GM20431 (cell line): ENCODE data around the gene FUT6.
"Not testable (repeated sequence)": the region's sequence is repeated elsewhere in the genome, so short reads cannot be mapped to it uniquely, and the experiment has no call there.

Experiments used
- in situ Hi-C: fragments of 300-500 bp; cut with MseI, MboI; formaldehyde crosslinking; loops from one replicate; pipeline ENCODE4 v1.15.0; 2020; ENCODE audit warnings: low sequenced_read_pairs; ENCODE audit not compliant: unreplicated experiment

FUT6 gene, protein sequence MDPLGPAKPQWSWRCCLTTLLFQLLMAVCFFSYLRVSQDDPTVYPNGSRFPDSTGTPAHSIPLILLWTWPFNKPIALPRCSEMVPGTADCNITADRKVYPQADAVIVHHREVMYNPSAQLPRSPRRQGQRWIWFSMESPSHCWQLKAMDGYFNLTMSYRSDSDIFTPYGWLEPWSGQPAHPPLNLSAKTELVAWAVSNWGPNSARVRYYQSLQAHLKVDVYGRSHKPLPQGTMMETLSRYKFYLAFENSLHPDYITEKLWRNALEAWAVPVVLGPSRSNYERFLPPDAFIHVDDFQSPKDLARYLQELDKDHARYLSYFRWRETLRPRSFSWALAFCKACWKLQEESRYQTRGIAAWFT

DNA sequence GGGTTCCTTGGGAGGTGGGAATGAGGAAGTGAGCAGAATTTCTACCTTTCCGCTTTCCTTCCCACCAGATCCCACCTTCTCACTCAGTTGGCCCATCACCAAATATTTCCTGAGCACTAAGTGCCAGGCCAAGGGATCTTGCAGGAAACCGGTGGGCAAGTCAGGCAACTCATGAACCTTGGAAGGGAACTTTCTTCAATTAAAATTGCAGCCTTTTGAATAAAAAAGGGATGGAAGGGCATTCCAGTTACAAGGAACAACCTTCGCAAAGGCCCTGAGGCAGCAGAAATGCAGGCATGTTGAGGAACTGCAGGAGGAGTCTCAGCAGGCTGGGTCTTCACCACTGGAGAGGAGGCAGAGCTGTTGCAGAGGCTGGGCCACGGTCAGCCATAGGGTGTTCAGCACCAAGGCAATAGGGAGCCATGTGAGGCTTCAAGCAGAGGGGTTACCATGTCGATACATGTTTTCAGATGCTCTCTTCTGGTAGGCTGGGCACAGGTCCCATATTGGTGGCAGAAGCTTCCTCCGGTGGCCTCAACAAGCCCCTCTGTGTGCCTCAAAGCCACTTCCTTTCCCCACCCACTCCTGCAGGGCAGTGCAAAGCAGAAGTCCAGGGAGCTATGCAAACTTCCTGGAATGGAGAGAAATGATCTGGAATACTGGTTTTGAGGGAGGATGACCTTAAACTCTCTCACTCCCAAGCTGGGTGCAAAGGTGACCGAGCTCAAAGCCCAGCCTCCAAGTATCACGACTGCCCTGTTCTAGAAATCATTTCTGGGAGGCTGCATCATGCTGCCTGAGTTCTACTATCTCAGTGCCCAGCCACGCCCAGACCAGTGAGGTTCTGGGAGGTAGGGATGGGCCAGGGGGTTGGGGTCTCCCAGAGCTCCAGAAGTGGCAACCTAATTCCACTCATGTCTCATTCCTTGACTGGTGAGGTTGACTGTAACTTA lies at the start of gene FUT6:
Gene FUT6 (minus strand): TSS at position 638 of the 953 bp plus-strand sequence. CDS start 7,135 bp downstream, outside the sequence.
- in situ Hi-C loops: no loop called here

DNA sequence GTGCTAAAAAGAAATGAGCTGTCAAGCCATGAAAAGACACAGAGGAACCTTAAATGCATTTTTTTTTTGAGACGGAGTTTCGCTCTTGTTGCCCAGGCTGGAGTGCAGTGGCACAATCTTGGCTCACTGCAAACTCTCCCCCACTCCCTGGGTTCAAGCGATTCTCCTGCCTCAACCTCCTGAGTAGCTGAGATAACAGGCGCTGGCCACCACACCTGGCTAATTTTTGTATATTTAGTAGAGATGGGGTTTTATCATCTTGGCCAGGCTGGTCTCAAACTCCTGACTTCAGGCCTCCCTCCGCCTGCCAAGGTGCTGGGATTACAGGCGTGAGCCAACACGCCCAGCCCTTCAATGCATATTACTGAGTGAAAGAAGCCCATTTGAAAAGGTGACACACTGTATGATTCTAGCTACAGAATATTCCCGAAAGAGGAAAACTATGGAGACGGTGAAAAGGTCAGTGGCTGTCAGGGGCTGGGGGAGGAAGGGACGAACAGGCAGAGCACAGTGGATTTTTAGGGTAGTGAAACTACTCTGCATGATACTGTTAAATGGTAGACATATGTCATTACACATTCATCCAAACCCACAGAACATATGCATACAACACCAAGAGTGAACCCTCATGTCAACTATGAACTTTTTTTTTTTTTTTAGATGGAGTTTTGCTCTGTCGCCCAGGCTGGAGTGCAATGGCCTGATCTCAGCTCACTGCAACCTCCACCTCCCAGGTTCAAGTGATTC lies 44.7 kb upstream of the FUT6 start:
- in situ Hi-C loops: not testable (repeated sequence)

DNA sequence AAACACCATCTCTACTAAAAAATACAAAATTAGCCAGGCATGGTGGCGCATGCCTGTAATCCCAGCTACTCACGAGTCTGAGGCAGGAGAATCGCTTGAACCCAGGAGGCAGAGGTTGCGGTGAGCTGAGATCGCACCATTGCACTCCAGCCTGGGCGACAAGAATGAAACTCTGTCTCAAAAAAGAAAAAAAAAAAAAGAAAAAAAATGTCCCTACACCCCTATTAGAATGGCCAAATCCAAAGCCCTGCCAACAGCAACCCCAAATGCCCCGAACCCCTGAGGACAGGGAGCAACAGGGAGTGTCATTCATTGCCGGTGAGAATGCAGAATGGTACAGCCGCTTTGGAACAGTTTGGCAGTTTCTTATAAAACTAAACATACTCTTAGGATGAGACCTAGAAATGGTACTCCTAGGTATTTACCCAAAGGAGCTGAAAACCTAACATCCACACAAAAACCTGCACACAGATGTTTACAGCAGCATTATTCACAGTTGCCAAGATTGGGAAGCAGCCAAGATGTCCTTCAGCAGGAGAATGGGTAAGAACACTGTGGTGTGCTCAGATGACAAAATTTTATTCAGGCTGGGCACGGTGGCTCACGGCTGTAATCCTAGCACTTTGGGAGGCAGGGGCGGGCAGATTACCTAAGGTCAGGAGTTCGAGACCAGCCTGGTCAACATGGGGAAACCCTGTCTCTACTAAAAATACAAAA lies 43.8 kb upstream of the FUT6 start:
- in situ Hi-C loops: not testable (repeated sequence)

DNA sequence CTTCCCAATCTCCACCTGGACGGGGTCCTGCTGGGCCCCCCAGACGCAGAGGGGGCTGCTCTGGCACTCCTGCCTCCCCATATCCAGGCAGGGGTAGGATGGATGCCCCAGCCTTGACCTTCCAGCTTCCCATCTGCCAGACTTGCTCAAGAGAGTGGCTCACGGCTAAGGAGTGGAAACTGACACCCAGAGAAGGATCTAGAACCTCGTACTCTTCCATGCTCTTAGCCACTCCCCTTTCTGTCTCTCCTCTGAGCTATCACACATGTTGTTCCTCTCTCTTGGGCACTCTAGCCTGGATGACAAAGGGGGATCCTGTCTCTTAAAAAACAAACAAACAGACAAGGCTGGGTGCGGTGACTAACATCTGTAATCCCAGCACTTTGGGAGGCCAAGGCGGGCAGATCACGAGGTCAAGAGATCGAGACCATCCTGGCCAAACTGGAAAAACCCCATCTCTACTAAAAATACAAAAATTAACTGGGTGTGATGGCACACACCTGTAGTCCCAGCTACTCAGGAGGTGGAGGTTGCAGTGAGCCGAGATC lies 43.0 kb upstream of the FUT6 start:
- in situ Hi-C loops: no loop called here

DNA sequence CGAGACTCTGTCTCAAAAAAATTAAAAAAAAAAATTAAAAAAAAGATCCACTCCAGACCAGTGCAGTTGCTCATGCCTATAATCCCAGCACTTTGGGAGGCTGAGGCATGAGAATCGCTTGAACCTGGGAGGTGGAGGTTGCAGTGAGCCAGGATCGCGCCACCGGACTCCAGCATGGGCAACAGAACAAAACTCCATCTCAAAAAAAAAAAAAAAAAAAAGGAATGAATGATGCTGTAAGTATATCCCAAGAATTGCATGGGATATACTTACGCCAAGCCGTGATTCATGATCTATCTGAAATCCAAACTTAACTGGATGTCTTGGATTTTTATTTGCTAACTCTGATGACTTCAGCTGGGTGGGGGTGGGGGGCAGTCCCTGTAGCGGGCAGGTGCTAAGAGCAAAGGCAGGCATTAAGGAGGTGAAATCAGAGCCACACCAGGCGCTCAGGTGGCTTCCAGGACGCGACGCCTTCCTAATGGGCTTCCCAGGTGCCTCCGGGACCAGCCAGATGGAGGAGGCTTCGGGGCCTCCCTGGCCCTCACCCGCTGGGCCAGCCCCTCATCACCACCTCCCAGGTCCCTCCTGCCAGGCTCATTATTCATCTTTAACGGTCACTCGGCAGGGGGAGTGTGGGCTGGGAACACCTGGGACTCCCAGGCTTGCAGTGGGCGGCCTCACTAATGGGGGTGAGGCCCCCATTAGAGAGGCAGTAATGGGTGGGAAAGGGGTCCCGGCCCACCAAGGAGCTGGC lies 42.2 kb upstream of the FUT6 start:
- in situ Hi-C loops: no loop called here

DNA sequence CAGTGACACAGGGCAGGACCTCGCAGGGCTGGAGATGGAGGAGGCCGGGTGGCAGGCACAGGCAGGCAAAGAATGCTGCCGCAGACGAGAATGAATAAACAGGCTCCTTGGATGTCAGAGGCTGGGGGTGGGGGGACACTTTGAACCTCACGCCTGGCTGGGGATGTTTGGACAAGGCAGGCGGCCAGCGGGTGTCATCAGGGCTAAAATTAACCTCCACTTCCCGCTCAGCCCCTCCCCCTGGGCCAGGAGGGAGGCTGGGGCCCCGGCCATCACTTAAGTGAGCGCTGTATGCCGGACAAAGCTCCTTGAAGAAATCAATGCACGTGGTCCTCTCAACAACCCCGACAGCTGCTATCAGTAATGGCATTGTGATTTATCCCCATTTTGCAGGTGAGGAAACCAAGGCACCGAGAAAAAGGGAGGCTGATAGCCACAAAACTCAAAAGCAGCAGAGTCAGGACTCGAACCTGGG lies 41.1 kb upstream of the FUT6 start:
- in situ Hi-C loops: no loop called here

DNA sequence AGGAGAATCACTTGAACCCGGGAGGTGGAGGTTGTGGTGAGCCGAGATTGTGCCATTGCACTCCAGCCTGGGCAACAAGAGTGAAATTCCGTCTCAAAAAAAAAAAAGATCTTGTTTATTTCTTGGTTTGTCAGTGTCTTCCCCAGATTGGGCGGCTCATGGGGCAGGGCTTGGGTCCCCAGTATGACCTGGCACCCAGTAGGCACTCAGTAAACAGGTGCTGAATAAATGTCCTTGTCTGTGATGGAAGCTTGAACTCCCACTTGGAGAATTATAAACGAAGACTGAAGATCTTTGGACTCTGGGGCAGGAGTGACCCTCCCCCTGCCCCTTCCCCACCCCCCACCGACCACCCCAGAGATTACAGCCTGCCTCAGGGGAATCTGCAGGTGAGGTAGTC lies 40.7 kb upstream of the FUT6 start:
- in situ Hi-C loops: no loop called here

DNA sequence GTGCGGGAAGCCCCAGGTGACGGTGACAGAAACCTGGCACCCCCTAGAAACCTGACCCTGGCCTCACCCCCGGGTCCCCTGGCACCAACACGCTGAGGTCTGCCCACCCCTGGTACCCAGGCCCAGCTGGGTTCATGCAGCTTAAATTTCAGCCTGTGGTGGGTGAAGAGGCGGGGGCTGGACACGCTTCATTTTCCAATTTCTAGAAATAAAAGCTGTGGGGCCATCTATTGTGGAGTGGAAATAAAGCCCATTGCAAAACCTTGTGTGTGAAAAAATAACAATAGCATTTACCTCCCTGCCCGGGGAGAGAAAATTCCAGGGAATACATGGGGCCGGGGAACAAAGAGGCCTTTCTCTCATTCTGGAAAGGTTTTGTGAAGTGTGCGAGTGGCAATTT lies 38.4 kb upstream of the FUT6 start:
- in situ Hi-C loops: no loop called here

DNA sequence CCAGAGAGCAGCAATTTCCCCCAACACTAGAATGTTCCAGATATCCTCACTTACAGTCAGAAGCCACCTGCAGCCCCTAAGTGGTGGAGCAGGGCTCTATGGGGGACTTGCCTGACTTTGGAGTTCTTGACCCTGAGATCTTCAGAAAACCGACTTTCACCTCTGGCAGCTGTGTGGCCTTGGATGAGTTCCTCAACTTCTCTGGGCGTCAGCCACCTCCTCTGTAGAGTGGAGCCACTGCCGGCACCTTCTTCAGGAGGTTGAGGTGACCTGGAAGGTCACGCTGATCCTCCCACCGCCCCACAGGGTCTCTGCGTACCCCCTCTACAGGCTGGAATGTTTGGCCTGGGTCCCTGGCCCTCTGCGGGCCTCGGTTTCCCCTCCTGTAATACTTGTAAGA lies 37.9 kb upstream of the FUT6 start:
- in situ Hi-C loops: no loop called here

DNA sequence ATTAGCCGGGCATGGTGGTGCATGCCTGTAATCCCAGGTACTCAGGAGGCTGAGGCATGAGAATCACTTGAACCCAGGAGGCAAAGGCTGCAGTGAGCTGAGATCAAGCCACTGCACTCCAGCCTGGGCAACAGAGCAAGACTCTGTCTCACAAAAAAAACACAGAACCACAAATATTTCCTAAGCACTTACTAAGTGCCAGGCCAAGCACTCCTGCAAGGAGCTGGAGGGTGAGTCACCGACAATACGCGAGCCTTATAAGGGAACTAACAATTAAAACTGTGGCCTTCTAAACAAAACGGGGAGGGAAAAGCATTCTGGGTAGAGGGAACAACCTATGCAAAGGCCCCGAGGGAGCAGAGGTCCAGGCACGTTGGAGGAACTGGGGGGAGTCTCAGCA lies 35.0 kb upstream of the FUT6 start:
- in situ Hi-C loops: not testable (repeated sequence)

DNA sequence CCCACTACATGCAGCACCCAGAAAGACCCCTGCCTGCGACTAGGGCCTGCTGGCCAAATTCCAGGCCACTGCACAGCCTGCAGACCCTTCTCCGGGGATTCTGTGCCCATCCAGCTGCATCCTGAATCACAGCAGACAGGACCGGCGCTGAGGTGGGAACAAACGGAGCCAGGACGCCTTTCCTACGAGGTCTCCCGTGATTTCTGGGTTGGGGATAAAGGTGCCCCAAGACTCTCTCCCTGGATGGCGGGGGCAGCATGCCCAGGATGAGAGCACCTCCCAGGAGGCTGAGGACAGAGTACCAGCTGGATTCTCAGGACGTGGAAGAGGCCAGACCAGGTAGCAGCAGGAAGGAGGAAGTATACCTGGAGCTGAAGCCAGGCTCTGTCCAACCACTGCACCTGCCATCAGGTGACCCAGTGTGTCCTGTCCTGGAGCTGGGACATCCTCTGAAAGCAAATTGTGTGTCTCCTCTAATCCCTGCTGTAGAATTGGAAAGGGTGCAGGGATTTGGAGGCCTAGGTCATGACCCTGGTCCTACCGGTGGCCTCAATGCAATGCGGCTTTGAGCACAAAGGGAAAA lies 34.2 kb upstream of the FUT6 start:
- in situ Hi-C loops: no loop called here

DNA sequence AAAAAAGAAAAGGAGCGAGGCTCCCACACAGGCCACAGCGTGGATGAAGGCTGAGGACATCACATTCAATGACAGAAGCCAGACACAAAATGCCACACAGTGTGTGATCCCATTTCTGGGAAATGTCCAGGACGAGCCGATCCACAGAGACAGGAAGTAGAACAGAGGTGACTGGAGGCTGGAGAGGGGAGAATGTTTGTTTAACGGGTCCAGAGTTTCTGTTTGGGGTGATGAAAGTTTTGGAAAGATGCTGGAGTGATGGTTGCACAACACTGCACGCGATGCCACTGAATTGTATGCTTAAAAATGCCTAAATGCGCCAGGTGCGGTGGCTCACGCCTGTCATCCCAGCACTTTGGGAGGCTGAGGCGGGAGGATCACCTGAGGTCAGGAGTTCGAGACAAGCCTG lies 31.5 kb upstream of the FUT6 start:
- in situ Hi-C loops: no loop called here

DNA sequence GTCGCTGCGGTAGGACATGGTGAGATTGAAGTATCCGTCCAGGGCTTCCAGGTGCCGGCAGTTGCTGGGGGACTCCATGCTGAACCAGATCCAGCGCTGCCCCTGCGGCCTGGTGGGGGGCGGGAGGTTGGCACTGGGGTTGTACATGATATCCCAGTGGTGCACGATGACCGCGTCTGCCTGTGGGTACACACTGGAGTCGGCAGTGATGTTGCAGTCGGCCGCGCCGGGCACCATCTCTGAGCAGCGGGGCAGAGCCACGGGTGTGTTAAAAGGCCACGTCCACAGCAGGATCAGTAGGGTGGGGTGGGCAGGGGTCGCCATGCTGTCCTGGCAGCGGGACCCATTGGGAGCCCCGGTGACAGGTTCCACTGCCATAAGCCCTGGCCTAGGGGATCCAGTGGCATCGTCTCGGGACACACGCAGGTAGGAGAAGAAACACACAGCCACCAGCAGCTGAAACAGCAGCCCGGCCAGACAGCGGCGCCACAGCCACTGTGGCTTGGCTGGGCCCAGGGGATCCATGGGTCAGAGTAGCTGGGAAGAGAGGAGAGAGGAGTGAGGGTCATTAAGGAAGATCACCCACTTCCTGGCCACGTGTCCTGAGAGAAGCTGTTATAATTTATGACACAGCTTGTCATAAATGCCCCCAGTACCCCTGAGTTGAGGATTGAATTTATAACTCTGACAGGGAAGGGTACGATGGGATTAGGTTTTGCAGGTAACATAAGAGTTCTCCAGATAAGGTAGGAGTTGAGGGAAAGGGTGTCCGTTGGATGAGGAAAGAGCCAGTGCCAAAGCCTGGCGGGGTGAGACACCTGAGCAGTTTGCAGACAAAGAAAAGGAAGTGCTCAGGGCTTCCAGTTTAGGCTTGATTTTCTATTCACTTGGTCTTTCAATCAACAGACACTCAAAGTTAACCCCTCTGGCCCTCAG lies 28.0 kb upstream of the FUT6 start:
- in situ Hi-C loops: no loop called here

DNA sequence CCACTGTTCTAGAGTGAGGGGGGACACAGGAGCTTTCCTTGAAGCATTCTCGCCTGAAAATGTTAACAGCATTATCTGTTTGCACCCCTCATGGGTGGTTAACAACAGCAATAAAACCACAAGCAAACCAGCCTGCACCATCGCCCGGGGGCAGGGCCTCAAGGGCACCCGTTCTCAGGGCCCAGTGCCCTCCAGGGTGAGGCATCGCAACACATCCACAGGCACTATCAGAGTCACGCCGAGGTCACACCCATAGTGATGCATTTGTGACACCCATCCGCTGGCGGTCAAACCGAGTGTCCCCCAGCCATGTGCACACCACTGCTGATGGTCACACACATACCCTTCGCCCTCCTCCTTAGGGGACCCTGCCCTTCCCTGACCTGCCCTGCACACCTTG lies 26.3 kb upstream of the FUT6 start:
- in situ Hi-C loops: no loop called here

DNA sequence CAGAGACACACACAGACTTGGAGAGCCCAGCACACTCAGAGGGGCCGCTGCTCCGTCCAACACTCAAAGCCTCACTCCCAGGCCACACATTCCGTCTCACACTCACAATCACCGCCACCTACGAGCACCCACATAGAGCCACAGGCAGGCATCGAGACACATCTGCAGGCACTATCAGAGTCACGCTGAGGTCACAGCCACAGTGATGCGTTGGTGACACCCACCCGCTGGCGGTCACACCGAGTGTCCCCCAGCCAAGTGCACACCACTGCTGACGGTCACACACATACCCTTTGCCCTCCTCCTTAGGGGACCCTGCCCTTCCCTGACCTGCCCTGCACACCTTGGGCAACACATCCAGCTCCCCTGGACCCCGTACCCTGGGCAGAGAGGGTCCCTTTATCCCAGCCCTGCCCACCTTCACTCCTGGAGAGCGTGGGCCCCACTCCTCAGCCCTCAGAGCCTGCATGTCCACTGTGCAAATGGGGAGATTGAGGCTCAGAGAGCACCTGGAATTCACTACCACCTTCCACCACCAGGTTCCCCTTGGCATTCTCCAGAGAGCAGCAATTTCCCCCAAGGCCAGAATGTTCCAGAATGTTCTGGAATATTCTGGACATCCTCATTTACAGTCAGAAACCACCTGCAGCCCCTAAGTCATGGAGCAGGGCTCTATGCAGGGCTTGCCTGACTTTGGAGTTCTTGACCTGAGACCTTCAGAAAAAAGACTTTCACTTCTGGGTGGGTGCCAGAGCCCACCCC lies 25.4 kb upstream of the FUT6 start:
- in situ Hi-C loops: no loop called here

DNA sequence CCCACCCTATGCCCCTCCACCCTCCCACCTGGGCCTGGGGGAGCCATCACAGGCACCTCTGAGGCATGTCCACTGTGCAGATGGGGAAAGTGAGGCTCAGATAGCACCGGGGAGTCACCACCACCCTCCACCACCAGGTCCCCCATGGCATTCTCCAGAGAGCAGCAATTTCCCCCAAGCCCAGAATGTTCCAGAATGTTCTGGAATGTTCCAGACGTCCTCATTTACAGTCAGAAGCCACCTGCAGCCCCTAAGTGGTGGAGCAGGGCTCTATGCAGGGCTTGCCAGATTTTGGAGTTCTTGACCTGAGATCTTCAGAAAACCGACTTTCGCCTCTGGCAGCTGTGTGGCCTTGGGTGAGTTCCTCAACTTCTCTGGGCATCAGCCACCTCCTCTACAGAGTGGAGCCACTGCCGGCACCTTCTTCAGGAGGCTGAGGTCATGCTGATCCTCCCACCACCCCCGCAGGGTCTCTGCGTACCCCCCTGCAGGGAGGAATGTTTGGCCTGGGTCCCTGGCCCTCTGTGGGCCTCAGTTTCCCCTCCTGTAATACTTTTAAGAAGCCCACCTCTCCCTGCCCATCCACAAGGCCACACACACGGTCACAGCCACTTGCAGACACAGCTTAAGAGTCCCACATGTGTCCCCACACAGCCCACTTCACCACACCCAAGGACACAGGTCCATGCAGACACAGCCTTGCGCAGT lies 24.7 kb upstream of the FUT6 start:
- in situ Hi-C loops: no loop called here
